ENCODE measurements around the gene MYRF. TPM values are rescaled to one million over a fixed set of nuclear protein-coding genes. Genes with fewer than 3 reads are reported as not detected.

MYRF gene
- polyA plus RNA-seq, 1 donor (not counting 4 experiments of a cell fraction or from before 2014, with no cell fraction given) = 0.14 TPM

- no peak overlapping the region for H3K27ac ChIP-seq (ENCODE audit: control insufficient read depth, insufficient read depth, low read length)
- FAIRE-seq = no peak
Observed at GRCh38 chr11:61774411-61774810, 22.0 kb downstream of the MYRF start.

GRCh38 chr11:61775106-61775505 lies 22.7 kb downstream of the MYRF start:
- DNase-seq (ENCODE audit: low read depth, low spot score) (no peak), FAIRE-seq (no peak)
- peaks cover 11% of the 10 kb centered on the region for H3K27me3 ChIP-seq (ENCODE audit: control insufficient read depth, extremely low read depth, insufficient read depth, low read length)
- TF ChIP-seq EZH2 (IDR thresholded peaks at IDR 0.05; ENCODE audit: low read length) (no peak), CTCF (optimal IDR thresholded peaks at IDR 0.05 in 1 of 3, IDR thresholded peaks at IDR 0.05 in 1 of 3, conservative IDR thresholded peaks at IDR 0.05 in 1 of 3; ENCODE audit: extremely low read depth in 1 of 3, insufficient read depth in 2 of 3, low read length in 3 of 3) (no peak)
- peaks cover 3% of the 10 kb centered on the region for H3K4me1 ChIP-seq (ENCODE audit: control insufficient read depth, extremely low read depth, insufficient read depth, low read length)
- H4K20me1 ChIP-seq (ENCODE audit: control insufficient read depth, extremely low read depth, insufficient read depth, low read length) = no peaks in the 10 kb centered on the region
- H3K9me1 ChIP-seq (ENCODE audit: control insufficient read depth, extremely low read depth, insufficient read depth, low read length) = no peaks in the 10 kb centered on the region
- no peaks in the 10 kb centered on the region for H3K79me2 ChIP-seq (ENCODE audit: control insufficient read depth, insufficient read depth, low read length)
- H3K9ac ChIP-seq (ENCODE audit: control insufficient read depth, extremely low read depth, insufficient read depth, low read length) = no peak overlapping the region
- no peak overlapping the region for H3K4me3 ChIP-seq (ENCODE audit: control insufficient read depth in 2 of 3, extremely low read depth in 1 of 3, insufficient read depth in 2 of 3, low read depth in 1 of 3, low read length in 3 of 3)
- H3K27ac ChIP-seq (ENCODE audit: control insufficient read depth, insufficient read depth, low read length) = no peak overlapping the region
- no peaks in the 10 kb centered on the region for H3K9me3 ChIP-seq (ENCODE audit: control insufficient read depth, low read depth, low read length)
- dilution Hi-C loops (cut with MboI; ENCODE audit: extremely low pct_ligation_motif_present, low sequenced_read_pairs) = no loop called here
- H3K4me2 ChIP-seq (ENCODE audit: control insufficient read depth, extremely low read depth, insufficient read depth, low read depth, low read length) = no peak overlapping the region
- no peak overlapping the region for H2AFZ ChIP-seq (ENCODE audit: control insufficient read depth, low read length)
- no peaks in the 10 kb centered on the region for H3K36me3 ChIP-seq (ENCODE audit: control insufficient read depth in 2 of 2, extremely low read depth in 1 of 2, insufficient read depth in 2 of 2, low read length in 2 of 2)

More at GRCh38 chr11:61774411-61774810, 22.0 kb downstream of the MYRF start:
- Histone ChIP-seq H3K9me3 (ENCODE audit: control insufficient read depth, low read depth, low read length) (no peaks in the 10 kb centered on the region), H3K9ac (ENCODE audit: control insufficient read depth, extremely low read depth, insufficient read depth, low read length) (no peak overlapping the region), H3K4me2 (ENCODE audit: control insufficient read depth, extremely low read depth, insufficient read depth, low read depth, low read length) (no peak overlapping the region), H3K4me3 (ENCODE audit: control insufficient read depth in 2 of 3, extremely low read depth in 1 of 3, insufficient read depth in 2 of 3, low read depth in 1 of 3, low read length in 3 of 3) (no peak overlapping the region), H3K9me1 (ENCODE audit: control insufficient read depth, extremely low read depth, insufficient read depth, low read length) (no peaks in the 10 kb centered on the region), H3K4me1 (ENCODE audit: control insufficient read depth, extremely low read depth, insufficient read depth, low read length) (peaks cover 3% of the 10 kb centered on the region), H3K79me2 (ENCODE audit: control insufficient read depth, insufficient read depth, low read length) (no peaks in the 10 kb centered on the region), H3K27me3 (ENCODE audit: control insufficient read depth, extremely low read depth, insufficient read depth, low read length) (peaks cover 11% of the 10 kb centered on the region), H4K20me1 (ENCODE audit: control insufficient read depth, extremely low read depth, insufficient read depth, low read length) (no peaks in the 10 kb centered on the region), H2AFZ (ENCODE audit: control insufficient read depth, low read length) (no peak overlapping the region), H3K36me3 (ENCODE audit: control insufficient read depth in 2 of 2, extremely low read depth in 1 of 2, insufficient read depth in 2 of 2, low read length in 2 of 2) (no peaks in the 10 kb centered on the region)
- DNase-seq (ENCODE audit: low read depth, low spot score) = no peak
- TF ChIP-seq EZH2 (IDR thresholded peaks at IDR 0.05; ENCODE audit: low read length) (no peak), CTCF (optimal IDR thresholded peaks at IDR 0.05 in 1 of 3, IDR thresholded peaks at IDR 0.05 in 1 of 3, conservative IDR thresholded peaks at IDR 0.05 in 1 of 3; ENCODE audit: extremely low read depth in 1 of 3, insufficient read depth in 2 of 3, low read length in 3 of 3) (no peak)
- dilution Hi-C loops (cut with MboI; ENCODE audit: extremely low pct_ligation_motif_present, low sequenced_read_pairs) = no loop called here

Measured in keratinocyte (primary cell).